Measurements from ENCODE around the gene INTS15. TPM values are rescaled to one million over a fixed set of nuclear protein-coding genes. Genes with fewer than 3 reads are reported as not detected.

INTS15 gene
- total RNA-seq, 1 experiment from 2014 or later = 22.7 TPM

DNA sequence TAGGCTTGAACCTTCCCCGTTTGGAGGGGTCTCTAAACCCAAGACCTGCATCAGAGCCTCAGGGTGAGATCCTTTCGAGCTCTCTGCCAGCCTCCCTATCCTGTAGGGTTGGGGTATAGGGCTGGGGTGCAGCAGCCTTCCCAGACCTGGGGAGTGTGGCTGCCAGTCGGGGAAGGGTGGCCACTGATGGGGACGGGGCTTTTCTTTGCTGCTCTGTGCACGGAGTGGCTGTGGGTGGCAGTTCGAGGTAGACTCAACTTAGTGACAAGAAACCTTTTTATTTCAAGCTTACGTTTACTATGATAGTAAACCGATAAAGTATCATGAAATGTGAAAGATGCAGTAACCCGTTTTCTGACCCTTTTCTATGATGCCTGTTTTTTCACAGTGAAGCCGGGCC, 60.3 kb downstream of the INTS15 start:
- CTCF ChIA-PET = no interaction called here

DNA sequence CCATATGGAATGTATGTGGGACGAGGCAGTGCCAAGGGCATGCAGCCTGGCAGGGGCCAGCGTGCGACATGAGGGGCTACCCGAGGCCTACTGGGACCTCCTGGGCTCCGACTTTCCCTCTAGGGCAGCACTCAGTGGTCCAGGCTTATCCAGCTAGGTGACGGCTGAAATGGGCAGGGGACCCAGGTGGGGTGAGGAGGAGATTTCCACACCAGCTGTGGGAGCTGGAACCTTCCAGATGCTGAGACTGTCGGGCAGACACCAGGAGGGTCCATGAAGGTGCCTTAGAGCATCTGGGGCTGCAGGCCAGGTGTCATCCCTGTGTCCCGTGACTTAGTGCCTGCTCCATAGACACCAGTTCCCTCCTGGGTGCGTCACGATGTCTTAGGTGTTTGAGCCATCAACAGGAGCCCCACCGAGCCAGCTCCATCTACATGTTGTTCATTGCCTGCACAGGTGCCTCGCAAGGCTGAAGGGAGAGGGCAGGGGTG, 60.7 kb downstream of the INTS15 start:
- no peaks in the 10 kb centered on the region for H3K4me1 ChIP-seq (ENCODE audit: insufficient read depth, low read length)
- peaks cover 45% of the 10 kb centered on the region for H3K36me3 ChIP-seq (ENCODE audit: low read depth, low read length)
- no peaks in the 10 kb centered on the region for H3K79me2 ChIP-seq (ENCODE audit: low read length)
- intact Hi-C loops (cut with micrococcal nuclease) = no loop called here
- no peaks in the 10 kb centered on the region for H3K27me3 ChIP-seq (ENCODE audit: low read length)
- no peak overlapping the region for H3K27ac ChIP-seq (ENCODE audit: low read length)
- no peak overlapping the region for H3K4me2 ChIP-seq (ENCODE audit: low read length)
- DNase-seq = no peak
- no peaks in the 10 kb centered on the region for H4K20me1 ChIP-seq (ENCODE audit: low read length)
- no peak for ATAC-seq
- no peak overlapping the region for H3K4me3 ChIP-seq (ENCODE audit: low read length)
- no peaks in the 10 kb centered on the region for H3K9me3 ChIP-seq (ENCODE audit: low read length)
- no peaks in the 10 kb centered on the region for H3K9me2 ChIP-seq (replicated peaks; ENCODE audit: low read length)
- no peak overlapping the region for H3K9ac ChIP-seq (ENCODE audit: low read length)
- BruUV-seq (replicated peaks) = no TSS peak
- ChIA-PET CTCF (no interaction called here), POLR2A (ENCODE audit: unreplicated experiment) (no interaction called here)
- TF ChIP-seq, protein P1, sequence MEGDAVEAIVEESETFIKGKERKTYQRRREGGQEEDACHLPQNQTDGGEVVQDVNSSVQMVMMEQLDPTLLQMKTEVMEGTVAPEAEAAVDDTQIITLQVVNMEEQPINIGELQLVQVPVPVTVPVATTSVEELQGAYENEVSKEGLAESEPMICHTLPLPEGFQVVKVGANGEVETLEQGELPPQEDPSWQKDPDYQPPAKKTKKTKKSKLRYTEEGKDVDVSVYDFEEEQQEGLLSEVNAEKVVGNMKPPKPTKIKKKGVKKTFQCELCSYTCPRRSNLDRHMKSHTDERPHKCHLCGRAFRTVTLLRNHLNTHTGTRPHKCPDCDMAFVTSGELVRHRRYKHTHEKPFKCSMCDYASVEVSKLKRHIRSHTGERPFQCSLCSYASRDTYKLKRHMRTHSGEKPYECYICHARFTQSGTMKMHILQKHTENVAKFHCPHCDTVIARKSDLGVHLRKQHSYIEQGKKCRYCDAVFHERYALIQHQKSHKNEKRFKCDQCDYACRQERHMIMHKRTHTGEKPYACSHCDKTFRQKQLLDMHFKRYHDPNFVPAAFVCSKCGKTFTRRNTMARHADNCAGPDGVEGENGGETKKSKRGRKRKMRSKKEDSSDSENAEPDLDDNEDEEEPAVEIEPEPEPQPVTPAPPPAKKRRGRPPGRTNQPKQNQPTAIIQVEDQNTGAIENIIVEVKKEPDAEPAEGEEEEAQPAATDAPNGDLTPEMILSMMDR (conservative IDR thresholded peaks at IDR 0.05; ENCODE audit: low read depth, low read length) = no peak
- TF ChIP-seq EZH2phosphoT487 (IDR thresholded peaks at IDR 0.05; ENCODE audit: borderline replicate concordance, low read length) = no peak
- no peak for TF ChIP-seq EZH2 (IDR thresholded peaks at IDR 0.05; ENCODE audit: low read length, unreplicated experiment)
- no peak overlapping the region for H2AFZ ChIP-seq (ENCODE audit: low read length)
- no peaks in the 10 kb centered on the region for H3F3A ChIP-seq (ENCODE audit: low read length, unreplicated experiment)

More for the DNA sequence above, 60.3 kb downstream of the INTS15 start:
- Histone ChIP-seq H2AFZ (ENCODE audit: low read length) (no peak overlapping the region), H3K4me3 (ENCODE audit: low read length) (no peak overlapping the region), H3K4me1 (ENCODE audit: insufficient read depth, low read length) (no peaks in the 10 kb centered on the region), H3K9me2 (replicated peaks; ENCODE audit: low read length) (no peaks in the 10 kb centered on the region), H4K20me1 (ENCODE audit: low read length) (no peaks in the 10 kb centered on the region), H3K9ac (ENCODE audit: low read length) (no peak overlapping the region), H3K79me2 (ENCODE audit: low read length) (no peaks in the 10 kb centered on the region), H3F3A (ENCODE audit: low read length, unreplicated experiment) (no peaks in the 10 kb centered on the region), H3K4me2 (ENCODE audit: low read length) (no peak overlapping the region), H3K27ac (ENCODE audit: low read length) (no peak overlapping the region), H3K27me3 (ENCODE audit: low read length) (no peaks in the 10 kb centered on the region), H3K9me3 (ENCODE audit: low read length) (no peaks in the 10 kb centered on the region), H3K36me3 (ENCODE audit: low read depth, low read length) (peaks cover 44% of the 10 kb centered on the region)
- no peak for ATAC-seq
- intact Hi-C loops (cut with micrococcal nuclease) = no loop called here
- BruUV-seq (replicated peaks) = no TSS peak
- POLR2A ChIA-PET (ENCODE audit: unreplicated experiment) = no interaction called here
- no peak for DNase-seq
- TF ChIP-seq EZH2phosphoT487 (IDR thresholded peaks at IDR 0.05; ENCODE audit: borderline replicate concordance, low read length) = no peak
- TF ChIP-seq, protein P1 (conservative IDR thresholded peaks at IDR 0.05; ENCODE audit: low read depth, low read length) = no peak
- TF ChIP-seq EZH2 (IDR thresholded peaks at IDR 0.05; ENCODE audit: low read length, unreplicated experiment) = no peak

DNA sequence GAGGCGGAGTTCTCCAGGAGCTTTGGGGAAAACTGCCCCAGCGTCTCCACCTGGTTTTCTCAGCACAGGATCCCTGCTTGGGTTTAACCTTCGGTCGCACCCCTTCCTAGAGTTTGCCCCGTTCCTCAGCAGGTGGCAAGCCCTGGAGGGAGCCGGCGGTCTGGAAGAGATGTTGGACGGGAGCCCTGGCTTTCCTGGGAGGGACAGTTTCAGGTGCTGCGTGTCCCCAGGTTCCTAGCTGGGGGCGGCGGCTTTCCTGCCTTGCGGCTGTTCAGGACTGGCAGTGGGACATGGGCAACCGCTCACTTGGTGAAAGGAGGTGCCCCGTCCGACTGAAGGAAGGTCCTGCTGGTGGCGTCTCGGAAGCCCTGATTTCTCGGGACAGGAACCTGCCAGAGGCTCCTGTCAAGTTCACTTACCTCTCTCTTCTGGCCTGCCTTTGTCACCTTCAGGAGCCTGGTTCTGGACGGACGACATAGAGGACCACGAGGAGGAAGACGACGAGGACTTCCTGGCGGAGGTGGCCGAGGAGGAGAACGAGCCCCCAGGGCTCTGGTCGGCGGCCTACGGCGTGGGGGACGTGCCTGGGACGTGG, 62.1 kb downstream of the INTS15 start:
- BruUV-seq (replicated peaks) = no TSS peak
- no peaks in the 10 kb centered on the region for H3K9me3 ChIP-seq (ENCODE audit: low read length)
- TF ChIP-seq EZH2phosphoT487 (IDR thresholded peaks at IDR 0.05; ENCODE audit: borderline replicate concordance, low read length) (no peak), EZH2 (IDR thresholded peaks at IDR 0.05; ENCODE audit: low read length, unreplicated experiment) (no peak)
- TF ChIP-seq, protein P1 (conservative IDR thresholded peaks at IDR 0.05; ENCODE audit: low read depth, low read length) = no peak
- peaks cover 45% of the 10 kb centered on the region for H3K36me3 ChIP-seq (ENCODE audit: low read depth, low read length)
- H3K27ac ChIP-seq (ENCODE audit: low read length) = no peak overlapping the region
- H4K20me1 ChIP-seq (ENCODE audit: low read length) = no peaks in the 10 kb centered on the region
- no peak overlapping the region for H3K4me2 ChIP-seq (ENCODE audit: low read length)
- intact Hi-C loops (cut with micrococcal nuclease) = no loop called here
- no peak for ATAC-seq
- H3K27me3 ChIP-seq (ENCODE audit: low read length) = no peaks in the 10 kb centered on the region
- no peak for DNase-seq
- no peak overlapping the region for H3K4me3 ChIP-seq (ENCODE audit: low read length)
- H3K4me1 ChIP-seq (ENCODE audit: insufficient read depth, low read length) = no peaks in the 10 kb centered on the region
- ChIA-PET POLR2A (ENCODE audit: unreplicated experiment) (no interaction called here), CTCF (no interaction called here)
- no peak overlapping the region for H2AFZ ChIP-seq (ENCODE audit: low read length)
- no peaks in the 10 kb centered on the region for H3K9me2 ChIP-seq (replicated peaks; ENCODE audit: low read length)
- H3K9ac ChIP-seq (ENCODE audit: low read length) = no peak overlapping the region
- H3K79me2 ChIP-seq (ENCODE audit: low read length) = no peaks in the 10 kb centered on the region
- no peaks in the 10 kb centered on the region for H3F3A ChIP-seq (ENCODE audit: low read length, unreplicated experiment)

Measured in PC-3 (cell line).